PC-3 (cell line): ENCODE results near the gene COG5. TPM values are rescaled to one million over a fixed set of nuclear protein-coding genes. Genes with fewer than 3 reads are reported as not detected.
"Not testable (repeated sequence)": the region's sequence is repeated elsewhere in the genome, so short reads cannot be mapped to it uniquely, and the experiment has no call there.

Source experiments
- ATAC-seq: fragments of 200-7000 bp; cut with Tn5 transposase; 2 replicates; pipeline ENCODE4 v1.9.1; 2020; ENCODE audit warnings: mild to moderate bottlenecking, moderate library complexity
- BruUV-seq: library from RNA; stranded (reverse); fragments of 400-500 nt; replicated peaks from 2 replicates; lab custom pipeline; 2021; lab: Mats Ljungman, UMichigan
- CTCF ChIA-PET: fragments of 300-600 bp; sonication (Branson Sonifier 250); formaldehyde crosslinking; loops from one replicate; lab custom pipeline; 2022; ENCODE audit warnings: antibody characterized with exemption; lab: Charles Lee
- POLR2A ChIA-PET: fragments of 300-600 bp; sonication (Branson Sonifier 250); formaldehyde crosslinking; loops from one replicate; lab custom pipeline; 2022; ENCODE audit warnings: antibody characterized with exemption; ENCODE audit not compliant: unreplicated experiment; lab: Charles Lee
- DNase-seq: peaks from one replicate; pipeline ENCODE4 v3.0.0-alpha.2; 2015
- H2AFZ ChIP-seq: fragments of 300-600 bp; sonication (generic); 2 replicates; pipeline ENCODE4 v1.6.0; 2016; ENCODE audit warnings: antibody characterized with exemption, low read length
- H3F3A ChIP-seq: fragments of 300-600 bp; sonication (generic); one replicate; pipeline ENCODE4 v1.6.0; 2017; ENCODE audit warnings: antibody characterized with exemption, low read length, control low read depth, mild to moderate bottlenecking; ENCODE audit not compliant: unreplicated experiment
- H3K27ac ChIP-seq: fragments of 300-600 bp; sonication (generic); 2 replicates; pipeline ENCODE4 v1.5.1; 2016; ENCODE audit warnings: mild to moderate bottlenecking, low read length
- H3K27me3 ChIP-seq: fragments of 300-600 bp; sonication (generic); 2 replicates; pipeline ENCODE4 v1.6.1; 2016; ENCODE audit warnings: low read length, mixed read lengths
- H3K36me3 ChIP-seq: fragments of 300-600 bp; sonication (generic); 2 replicates; pipeline ENCODE4 v1.6.1; 2016; ENCODE audit warnings: low read depth, mixed run types, low read length, mixed read lengths
- H3K4me1 ChIP-seq: fragments of 300-600 bp; sonication (generic); 2 replicates; pipeline ENCODE4 v1.5.1; 2016; ENCODE audit warnings: low read length; ENCODE audit not compliant: insufficient read depth
- H3K4me2 ChIP-seq: fragments of 300-600 bp; sonication (generic); 2 replicates; pipeline ENCODE4 v1.6.0; 2016; ENCODE audit warnings: low read length
- H3K4me3 ChIP-seq: fragments of 300-600 bp; sonication (generic); 2 replicates; pipeline ENCODE4 v1.5.1; 2016; ENCODE audit warnings: mild to moderate bottlenecking, low read length, mixed read lengths
- H3K79me2 ChIP-seq: fragments of 300-600 bp; sonication (generic); 2 replicates; pipeline ENCODE4 v1.6.1; 2017; ENCODE audit warnings: low read length, mixed read lengths
- H3K9ac ChIP-seq: fragments of 300-600 bp; sonication (generic); 2 replicates; pipeline ENCODE4 v1.6.0; 2016; ENCODE audit warnings: mild to moderate bottlenecking, low read length
- H3K9me2 ChIP-seq: fragments of 300-600 bp; sonication (generic); replicated peaks from 2 replicates; pipeline ENCODE4 v1.6.1; 2016; ENCODE audit warnings: mixed run types, low read length, mixed read lengths
- H3K9me3 ChIP-seq: fragments of 300-600 bp; sonication (generic); 2 replicates; pipeline ENCODE4 v1.6.1; 2016; ENCODE audit warnings: low read length, mixed read lengths
- H4K20me1 ChIP-seq: fragments of 300-600 bp; sonication (generic); 2 replicates; pipeline ENCODE4 v1.6.1; 2016; ENCODE audit warnings: low read length, mixed read lengths
- EZH2 ChIP-seq: fragments of 300-600 bp; sonication (generic); IDR thresholded peaks from one replicate; pipeline ENCODE4 v1.6.1; 2017; ENCODE audit warnings: antibody characterized with exemption, mild to moderate bottlenecking, low read length; ENCODE audit not compliant: unreplicated experiment
- EZH2phosphoT487 ChIP-seq: fragments of 300-600 bp; sonication (generic); IDR thresholded peaks from 2 replicates; pipeline ENCODE4 v1.6.1; 2018; ENCODE audit warnings: mild to moderate bottlenecking, antibody characterized with exemption, low read length, borderline replicate concordance
- intact Hi-C: fragments of 100-400 bp; cut with micrococcal nuclease; formaldehyde crosslinking; loops from 2 replicates; pipeline ENCODE4 v1.9.0; 2023
- total RNA-seq: library from RNA; depleted of rRNA; stranded (reverse); fragments of >200 nt; gene quantifications from 2 replicates; pipeline ENCODE4 v1.2.3, GENCODE V29; 2014
- TF ChIP-seq, protein P1 (sequence below): fragments of 300-600 bp; sonication (generic); conservative IDR thresholded peaks from 2 replicates; pipeline ENCODE4 v1.5.1; 2017; ENCODE audit warnings: antibody characterized with exemption, low read depth, mild to moderate bottlenecking, low read length

The COG5 gene
- total RNA-seq, 1 experiment from 2014 or later, result 51.7 TPM

- Histone ChIP-seq H2AFZ (no peak overlapping the region), H3K79me2 (no peaks in the 10 kb centered on the region), H4K20me1 (no peaks in the 10 kb centered on the region), H3K27ac (no peak overlapping the region), H3K4me3 (no peak overlapping the region), H3K9ac (no peak overlapping the region), H3K9me3 (no peaks in the 10 kb centered on the region), H3F3A (no peaks in the 10 kb centered on the region), H3K9me2 (no peaks in the 10 kb centered on the region), H3K4me2 (no peak overlapping the region), H3K36me3 (no peaks in the 10 kb centered on the region), H3K27me3 (no peaks in the 10 kb centered on the region), H3K4me1 (peaks cover 14% of the 10 kb centered on the region)
- ATAC-seq (no peak), DNase-seq (no peak)
- ChIA-PET POLR2A (no interaction called here), CTCF (no interaction called here)
- no TSS peak for BruUV-seq
- TF ChIP-seq EZH2phosphoT487 (no peak), EZH2 (no peak)
- TF ChIP-seq, protein P1, sequence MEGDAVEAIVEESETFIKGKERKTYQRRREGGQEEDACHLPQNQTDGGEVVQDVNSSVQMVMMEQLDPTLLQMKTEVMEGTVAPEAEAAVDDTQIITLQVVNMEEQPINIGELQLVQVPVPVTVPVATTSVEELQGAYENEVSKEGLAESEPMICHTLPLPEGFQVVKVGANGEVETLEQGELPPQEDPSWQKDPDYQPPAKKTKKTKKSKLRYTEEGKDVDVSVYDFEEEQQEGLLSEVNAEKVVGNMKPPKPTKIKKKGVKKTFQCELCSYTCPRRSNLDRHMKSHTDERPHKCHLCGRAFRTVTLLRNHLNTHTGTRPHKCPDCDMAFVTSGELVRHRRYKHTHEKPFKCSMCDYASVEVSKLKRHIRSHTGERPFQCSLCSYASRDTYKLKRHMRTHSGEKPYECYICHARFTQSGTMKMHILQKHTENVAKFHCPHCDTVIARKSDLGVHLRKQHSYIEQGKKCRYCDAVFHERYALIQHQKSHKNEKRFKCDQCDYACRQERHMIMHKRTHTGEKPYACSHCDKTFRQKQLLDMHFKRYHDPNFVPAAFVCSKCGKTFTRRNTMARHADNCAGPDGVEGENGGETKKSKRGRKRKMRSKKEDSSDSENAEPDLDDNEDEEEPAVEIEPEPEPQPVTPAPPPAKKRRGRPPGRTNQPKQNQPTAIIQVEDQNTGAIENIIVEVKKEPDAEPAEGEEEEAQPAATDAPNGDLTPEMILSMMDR, result no peak
- intact Hi-C loops, result no loop called here
These were observed 405.7 kb downstream of the COG5 start for GRCh38 chr7:107158028-107158427.

GRCh38 chr7:107157091-107157490, 406.6 kb downstream of the COG5 start:
- H3K36me3 ChIP-seq, result no peaks in the 10 kb centered on the region
- H2AFZ ChIP-seq, result no peak overlapping the region
- no peaks in the 10 kb centered on the region for H4K20me1 ChIP-seq
- H3K27me3 ChIP-seq, result no peaks in the 10 kb centered on the region
- no peak overlapping the region for H3K4me3 ChIP-seq
- H3K79me2 ChIP-seq, result no peaks in the 10 kb centered on the region
- peaks cover 9% of the 10 kb centered on the region for H3K4me1 ChIP-seq
- intact Hi-C loops, result no loop called here
- no peaks in the 10 kb centered on the region for H3F3A ChIP-seq
- no peak overlapping the region for H3K27ac ChIP-seq
- ChIA-PET CTCF (no interaction called here), POLR2A (no interaction called here)
- H3K9me2 ChIP-seq, result no peaks in the 10 kb centered on the region
- DNase-seq, result no peak
- ATAC-seq, result no peak
- H3K9ac ChIP-seq, result no peak overlapping the region
- BruUV-seq, result no TSS peak
- TF ChIP-seq EZH2 (no peak), EZH2phosphoT487 (no peak)
- TF ChIP-seq, protein P1, result no peak
- H3K4me2 ChIP-seq, result no peak overlapping the region
- no peaks in the 10 kb centered on the region for H3K9me3 ChIP-seq

- H3K27ac ChIP-seq, BruUV-seq: not testable (repeated sequence)
These were observed 408.0 kb downstream of the COG5 start for GRCh38 chr7:107155726-107156125.

More at GRCh38 chr7:107155726-107156125, 408.0 kb downstream of the COG5 start:
- H3K9me2 ChIP-seq, H3K4me3 ChIP-seq, H3K4me2 ChIP-seq, ATAC-seq, H3F3A ChIP-seq, H3K9me3 ChIP-seq, DNase-seq, POLR2A ChIA-PET, H3K79me2 ChIP-seq, CTCF ChIA-PET, H3K36me3 ChIP-seq, H3K9ac ChIP-seq, H2AFZ ChIP-seq, intact Hi-C loops, H4K20me1 ChIP-seq, H3K27me3 ChIP-seq: not testable (repeated sequence)
- H3K4me1 ChIP-seq, result peaks cover 11% of the 10 kb centered on the region
